HG02938 (cell line): Measurements from ENCODE around the gene SCNN1A.
A peak's percentile ranks its signal among the peaks of the same experiment; 100 is the strongest.

Experiments used
- ATAC-seq: cut with Tn5 transposase; IDR thresholded peaks from one replicate; pipeline ENCODE4 v1.9.1; 2021; ENCODE audit warnings: mild to moderate bottlenecking, moderate library complexity; ENCODE audit not compliant: unreplicated experiment

SCNN1A gene

GRCh38 chr12:6335451-6336078 lies 39.8 kb downstream of the SCNN1A start:
- ATAC-seq = peak; percentile 57

GRCh38 chr12:6334940-6335450 lies 40.4 kb downstream of the SCNN1A start:
- no peak for ATAC-seq

- ATAC-seq = no peak
Measured at GRCh38 chr12:6334359-6334758, 41.0 kb downstream of the SCNN1A start.

GRCh38 chr12:6333566-6333965 lies 41.8 kb downstream of the SCNN1A start:
- ATAC-seq = no peak

GRCh38 chr12:6333029-6333428 lies 42.3 kb downstream of the SCNN1A start:
- ATAC-seq = no peak

- no peak for ATAC-seq
Measured at GRCh38 chr12:6332459-6332858, 42.9 kb downstream of the SCNN1A start.

GRCh38 chr12:6330999-6331714 lies 44.2 kb downstream of the SCNN1A start:
- no peak for ATAC-seq

GRCh38 chr12:6330192-6330591 lies 45.2 kb downstream of the SCNN1A start:
- ATAC-seq = no peak

GRCh38 chr12:6329703-6330064 lies 45.7 kb downstream of the SCNN1A start:
- ATAC-seq = no peak

GRCh38 chr12:6328945-6329702 lies 46.2 kb downstream of the SCNN1A start:
- ATAC-seq = no peak

GRCh38 chr12:6328045-6328779 lies 47.2 kb downstream of the SCNN1A start:
- ATAC-seq = no peak

GRCh38 chr12:6327229-6328041 lies 47.9 kb downstream of the SCNN1A start:
- ATAC-seq = no peak

- no peak for ATAC-seq
Measured at GRCh38 chr12:6326316-6327228, 48.8 kb downstream of the SCNN1A start.

- ATAC-seq = no peak
Measured at GRCh38 chr12:6324936-6325750, 50.2 kb downstream of the SCNN1A start.

- no peak for ATAC-seq
Measured at GRCh38 chr12:6323995-6324711, 51.2 kb downstream of the SCNN1A start.

GRCh38 chr12:6323340-6323994 lies 51.9 kb downstream of the SCNN1A start:
- peak; percentile 63 for ATAC-seq

- peak; percentile 23 for ATAC-seq
Measured at GRCh38 chr12:6322969-6323339, 52.4 kb downstream of the SCNN1A start.
